ENCODE data around the gene C9.

DNA sequence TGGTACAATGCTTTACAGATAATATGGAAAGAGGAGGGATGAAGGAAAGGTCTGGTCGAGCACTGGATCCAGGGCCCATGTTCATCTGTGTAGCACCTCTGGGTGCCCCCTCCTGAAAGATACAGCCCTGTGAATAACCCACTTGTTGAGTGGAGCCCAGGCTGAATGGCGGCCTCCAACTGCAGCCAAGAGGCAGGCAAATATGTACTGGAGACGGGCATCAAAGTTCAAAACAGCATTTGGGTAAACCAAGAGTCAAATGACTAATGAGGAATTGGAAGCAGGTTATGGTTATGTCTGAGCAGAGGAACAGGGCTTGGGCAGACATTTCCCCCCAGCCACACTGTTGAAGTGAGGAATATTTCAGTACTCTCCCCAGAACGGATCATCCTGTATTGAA lies 1.1 kb downstream of the C9 start:
- TF ChIP-seq, protein P1, sequence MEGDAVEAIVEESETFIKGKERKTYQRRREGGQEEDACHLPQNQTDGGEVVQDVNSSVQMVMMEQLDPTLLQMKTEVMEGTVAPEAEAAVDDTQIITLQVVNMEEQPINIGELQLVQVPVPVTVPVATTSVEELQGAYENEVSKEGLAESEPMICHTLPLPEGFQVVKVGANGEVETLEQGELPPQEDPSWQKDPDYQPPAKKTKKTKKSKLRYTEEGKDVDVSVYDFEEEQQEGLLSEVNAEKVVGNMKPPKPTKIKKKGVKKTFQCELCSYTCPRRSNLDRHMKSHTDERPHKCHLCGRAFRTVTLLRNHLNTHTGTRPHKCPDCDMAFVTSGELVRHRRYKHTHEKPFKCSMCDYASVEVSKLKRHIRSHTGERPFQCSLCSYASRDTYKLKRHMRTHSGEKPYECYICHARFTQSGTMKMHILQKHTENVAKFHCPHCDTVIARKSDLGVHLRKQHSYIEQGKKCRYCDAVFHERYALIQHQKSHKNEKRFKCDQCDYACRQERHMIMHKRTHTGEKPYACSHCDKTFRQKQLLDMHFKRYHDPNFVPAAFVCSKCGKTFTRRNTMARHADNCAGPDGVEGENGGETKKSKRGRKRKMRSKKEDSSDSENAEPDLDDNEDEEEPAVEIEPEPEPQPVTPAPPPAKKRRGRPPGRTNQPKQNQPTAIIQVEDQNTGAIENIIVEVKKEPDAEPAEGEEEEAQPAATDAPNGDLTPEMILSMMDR (IDR thresholded peaks at IDR 0.05; ENCODE audit: low read depth, low read length, poor library complexity, severe bottlenecking): no peak
- no peak for TF ChIP-seq EZH2phosphoT487 (IDR thresholded peaks at IDR 0.05; ENCODE audit: borderline replicate concordance, low read length)

Data from DOHH2 (cell line).